SK-N-MC (cell line): ENCODE data around the gene CD300LF.

Source experiments
- EZH2 ChIP-seq: fragments of 200-600 bp; sonication (generic); IDR thresholded peaks from one replicate; pipeline ENCODE4 v1.6.1; 2017; ENCODE audit warnings: antibody characterized with exemption
- FOXP2 ChIP-seq: optimal IDR thresholded peaks from 2 replicates; pipeline ENCODE3; 2011; ENCODE audit warnings: mild to moderate bottlenecking, moderate library complexity; ENCODE audit not compliant: insufficient read depth; ENCODE audit errors: extremely low read length, control extremely low read depth
- POLR2AphosphoS5 ChIP-seq: IDR thresholded peaks from 2 replicates; pipeline ENCODE4 v1.6.1; 2012; ENCODE audit warnings: mild to moderate bottlenecking, low read depth, low read length, borderline replicate concordance

DNA sequence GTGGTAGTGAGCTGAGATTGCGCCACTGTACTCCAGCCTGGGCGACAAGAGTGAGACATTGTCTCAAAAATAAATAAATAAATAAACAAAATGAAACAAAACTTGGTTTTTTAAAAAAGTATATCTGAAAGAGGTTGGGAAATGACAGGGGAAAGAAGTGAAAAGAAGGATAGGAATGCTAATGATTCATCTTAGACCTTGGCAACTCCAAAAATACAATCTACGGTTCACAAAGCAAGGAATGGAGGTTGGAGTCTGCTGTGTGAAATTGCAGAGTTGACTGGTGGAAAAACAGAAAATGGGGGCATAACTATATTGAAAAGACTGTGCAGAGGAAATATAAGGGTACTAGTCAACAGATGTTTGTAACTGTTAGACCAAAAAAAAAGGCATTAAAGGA is 49.2 kb downstream of the CD300LF start:
- no peak for TF ChIP-seq POLR2AphosphoS5
- TF ChIP-seq EZH2 = no peak
- no peak for TF ChIP-seq FOXP2
